Neural progenitor cell (in vitro differentiated cells): ENCODE results near the gene MMEL1.
"Not testable (repeated sequence)": the region's sequence is repeated elsewhere in the genome, so short reads cannot be mapped to it uniquely, and the experiment has no call there.

Experiments
- EZH2phosphoT487 ChIP-seq: fragments of 200-600 bp; sonication (generic); IDR thresholded peaks from 2 replicates; pipeline ENCODE4 v1.6.1; 2017; ENCODE audit warnings: antibody characterized with exemption
- TF ChIP-seq, protein P1 (sequence below): fragments of 200-600 bp; sonication (generic); IDR thresholded peaks from 2 replicates; pipeline ENCODE4 v1.5.1; 2017; ENCODE audit warnings: antibody characterized with exemption, mild to moderate bottlenecking

DNA sequence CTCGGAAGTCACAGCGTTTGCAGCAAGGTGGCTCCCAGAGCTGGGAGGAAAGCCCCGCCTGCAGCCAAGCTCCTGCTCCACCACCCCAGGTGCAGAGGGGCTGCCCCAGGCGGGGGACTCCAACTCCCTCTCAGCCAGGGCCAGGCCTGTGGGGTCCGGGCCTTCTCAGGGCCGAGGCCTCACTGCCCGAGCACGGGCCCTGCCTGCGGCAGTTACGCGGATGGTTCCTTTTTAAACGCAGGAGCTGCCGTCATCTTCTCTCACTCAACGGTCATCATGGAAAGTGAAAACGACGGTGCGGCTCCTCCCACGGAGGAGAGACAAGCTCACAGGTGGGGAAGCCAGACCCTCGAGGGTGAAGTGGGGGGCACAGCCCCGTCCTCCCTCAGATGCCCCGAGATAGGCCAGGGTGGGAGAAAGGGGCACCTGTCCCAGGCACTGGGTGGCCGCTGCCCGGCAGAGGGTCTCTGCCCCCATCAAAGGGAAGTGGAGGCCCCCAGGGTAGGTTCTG lies 55.2 kb downstream of the MMEL1 start:
- TF ChIP-seq, protein P1, sequence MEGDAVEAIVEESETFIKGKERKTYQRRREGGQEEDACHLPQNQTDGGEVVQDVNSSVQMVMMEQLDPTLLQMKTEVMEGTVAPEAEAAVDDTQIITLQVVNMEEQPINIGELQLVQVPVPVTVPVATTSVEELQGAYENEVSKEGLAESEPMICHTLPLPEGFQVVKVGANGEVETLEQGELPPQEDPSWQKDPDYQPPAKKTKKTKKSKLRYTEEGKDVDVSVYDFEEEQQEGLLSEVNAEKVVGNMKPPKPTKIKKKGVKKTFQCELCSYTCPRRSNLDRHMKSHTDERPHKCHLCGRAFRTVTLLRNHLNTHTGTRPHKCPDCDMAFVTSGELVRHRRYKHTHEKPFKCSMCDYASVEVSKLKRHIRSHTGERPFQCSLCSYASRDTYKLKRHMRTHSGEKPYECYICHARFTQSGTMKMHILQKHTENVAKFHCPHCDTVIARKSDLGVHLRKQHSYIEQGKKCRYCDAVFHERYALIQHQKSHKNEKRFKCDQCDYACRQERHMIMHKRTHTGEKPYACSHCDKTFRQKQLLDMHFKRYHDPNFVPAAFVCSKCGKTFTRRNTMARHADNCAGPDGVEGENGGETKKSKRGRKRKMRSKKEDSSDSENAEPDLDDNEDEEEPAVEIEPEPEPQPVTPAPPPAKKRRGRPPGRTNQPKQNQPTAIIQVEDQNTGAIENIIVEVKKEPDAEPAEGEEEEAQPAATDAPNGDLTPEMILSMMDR = not testable (repeated sequence)
- TF ChIP-seq EZH2phosphoT487 = not testable (repeated sequence)
